ENCODE measurements around the gene LTBP1. TPM values are rescaled to one million over a fixed set of nuclear protein-coding genes. Genes with fewer than 3 reads are reported as not detected.

The LTBP1 gene
- total RNA-seq, 1 experiment from 2014 or later: 28.5 TPM

- DNase-seq: no peak
Measured at GRCh38 chr2:33139949-33140348, 193.2 kb downstream of the LTBP1 start.

More at GRCh38 chr2:33139949-33140348, 193.2 kb downstream of the LTBP1 start:
- Histone ChIP-seq H3K4me2 (ENCODE audit: insufficient read depth, insufficient read length, low read length) (no peak overlapping the region), H3K4ac (ENCODE audit: low read depth, low read length) (no peak overlapping the region), H3K23me2 (ENCODE audit: insufficient read length, low read depth, low read length, poor library complexity, severe bottlenecking) (no peaks in the 10 kb centered on the region), H3K23ac (ENCODE audit: insufficient read length, low read depth, low read length) (no peak overlapping the region), H3T11ph (ENCODE audit: low read length) (no peak overlapping the region), H3K9me3 (ENCODE audit: control insufficient read depth, low read depth, low read length) (no peaks in the 10 kb centered on the region), H3K79me1 (ENCODE audit: insufficient read depth, low read depth, low read length, poor library complexity, severe bottlenecking) (no peaks in the 10 kb centered on the region), H3K27ac (ENCODE audit: insufficient read length, low read depth, low read length) (no peak overlapping the region), H4K8ac (replicated peaks; ENCODE audit: insufficient read length, low read depth, low read length) (no peak overlapping the region), H3K4me1 (ENCODE audit: insufficient read depth, low read length) (peaks cover 3% of the 10 kb centered on the region; the same call in 1 of the 2 replicates), H4K5ac (ENCODE audit: insufficient read length, low read depth, low read length) (no peak overlapping the region), H3K18ac (ENCODE audit: insufficient read length, low read depth, low read length) (no peak overlapping the region), H4K20me1 (ENCODE audit: control insufficient read depth, insufficient read depth, insufficient read length) (no peaks in the 10 kb centered on the region), H3K14ac (ENCODE audit: insufficient read depth, low read length) (no peak overlapping the region), H3K9ac (ENCODE audit: extremely low read depth, insufficient read length, low read length) (no peak overlapping the region), H4K91ac (ENCODE audit: insufficient read length, low read depth, low read length) (no peak overlapping the region), H2BK12ac (ENCODE audit: insufficient read length, low read depth, low read length) (no peak overlapping the region), H3K79me2 (ENCODE audit: insufficient read depth, low read length) (no peaks in the 10 kb centered on the region), H3K56ac (ENCODE audit: insufficient read length, low read depth, low read length) (no peak overlapping the region), H2AK5ac (ENCODE audit: insufficient read length, low read length) (no peak overlapping the region), H2BK120ac (ENCODE audit: low read depth, low read length, poor library complexity, severe bottlenecking) (no peak overlapping the region), H2BK5ac (ENCODE audit: insufficient read length, low read length) (no peak overlapping the region), H3K27me3 (ENCODE audit: insufficient read depth, low read length) (no peaks in the 10 kb centered on the region), H2BK15ac (ENCODE audit: low read depth, low read length) (no peak overlapping the region), H2BK20ac (ENCODE audit: low read depth, low read length, poor library complexity, severe bottlenecking) (no peak overlapping the region), H2AFZ (ENCODE audit: low read length) (no peak overlapping the region)
- TF ChIP-seq CTCF (conservative IDR thresholded peaks at IDR 0.05): no peak
- Mint-ChIP-seq H3K9me3 (no peaks in the 10 kb centered on the region), H3K27me3 (ENCODE audit: low read depth) (no peaks in the 10 kb centered on the region), H3K36me3 (ENCODE audit: insufficient read depth in 1 of 3, low read depth in 3 of 3) (no peaks in the 10 kb centered on the region), H3K27ac (no peak overlapping the region), H3K4me1 (peaks cover 10 to 17% of the 10 kb centered on the region in 2 experiments), H3K4me3 (no peak overlapping the region)
- WGBS (ENCODE audit: extremely low coverage, insufficient read length, low lambda C conversion rate): no CpG with 5 or more reads among the region's 4 CpGs
